Ovary (tissue), 9 donors: ENCODE data around the gene CCDC47. TPM values are rescaled to one million over a fixed set of nuclear protein-coding genes. Genes with fewer than 3 reads are reported as not detected.

Source experiments
- DNase-seq, 5 donors: peaks; one replicate each; pipeline ENCODE4 v3.0.0-alpha.2; 2019 to 2020
- H3K27ac ChIP-seq, 2 donors: fragments of 200-600 bp; one replicate each; pipeline versions ENCODE4 v1.5.1 to v1.8.0; 2019 to 2022
- H3K27me3 ChIP-seq: fragments of 200-600 bp; one replicate; pipeline ENCODE4 v1.8.0; 2022
- H3K36me3 ChIP-seq: fragments of 200-600 bp; sonication (generic); one replicate; pipeline ENCODE4 v1.5.1; 2019
- H3K4me1 ChIP-seq: one replicate; pipeline ENCODE4 v1.8.1; 2013; ENCODE audit warnings: mild to moderate bottlenecking, moderate library complexity; ENCODE audit not compliant: insufficient read depth
- H3K4me3 ChIP-seq: fragments of 200-600 bp; sonication (generic); one replicate; pipeline ENCODE4 v1.5.1; 2017
- H3K9me3 ChIP-seq, 2 donors: fragments of 200-600 bp in 1 of 2; sonication (generic) in 1 of 2; one replicate each; pipeline versions ENCODE4 v1.5.1 to v1.8.1; 2013 to 2019; ENCODE audit warnings: mild to moderate bottlenecking in 1 of 2, moderate library complexity in 1 of 2
- EP300 ChIP-seq: sonication (generic); formaldehyde crosslinking; IDR thresholded peaks from one replicate; pipeline ENCODE4 v1.6.1; 2017; ENCODE audit warnings: antibody characterized with exemption
- POLR2A ChIP-seq: fragments of 450-650 bp; IDR thresholded peaks from one replicate; pipeline ENCODE4 v1.6.1; 2017; ENCODE audit warnings: antibody characterized with exemption, mild to moderate bottlenecking, moderate library complexity
- WGBS, 3 donors: extraction: QIAGEN DNeasy Blood & Tissue Kit in 1 of 3; methylation state at CpG; one replicate each; pipeline versions ENCODE4 v1.1.5 to v1.1.7; 2013 to 2017; 5-methylcytosine and 5-hydroxymethylcytosine counted together
- intact Hi-C, 4 donors: fragments of 100-400 bp; cut with DNase I; formaldehyde crosslinking; loops; one replicate each; pipeline versions ENCODE4 v1.11.0 to v1.15.1; 2022 to 2023
- polyA plus RNA-seq, 2 donors: library from polyadenylated mRNA; stranded (reverse); fragments of 200-250 nt in 1 of 2; fragments of 350-450 nt in 1 of 2; fragmentation: Illumina TruSeq in 1 of 2; extraction: RNeasy Lipid Tissue Mini Kit (QIAGEN cat#74804) in 1 of 2; gene quantifications; one replicate each; pipeline ENCODE4 v1.2.3, GENCODE V29; 2013 to 2014
- total RNA-seq, 7 donors: library from RNA; depleted of rRNA in 2 of 7; stranded (reverse); fragments of >200 nt in 2 of 7; fragmentation: NEBNext Ultra II Directional in 3 of 7; extraction: Animal tissue kit (Norgen Biotek cat#: 25700) in 3 of 7; gene quantifications; one replicate each; pipeline versions ENCODE4 v1.1.0 to v1.2.4, GENCODE V29; 2016 to 2023
- TF ChIP-seq, protein P1 (sequence below), 3 donors: fragments of 450-650 bp in 2 of 3; fragments of 200-600 bp in 1 of 3; IDR thresholded peaks; one replicate each; pipeline versions ENCODE4 v1.5.1 to v1.8.0; 2016 to 2022; ENCODE audit warnings: antibody characterized with exemption in 3 of 3, mild to moderate bottlenecking in 1 of 3
- donor health status: DM: no; HTN: no; CAD: no; lungs with moderate emphysema.
- donor health status: DM: no; HTN: no; CAD: no.
- donor health status: Bipolar disorder and iron deficiency.
- donor health status: DM: yes; HTN: yes; CAD: no.
- donor health status: DM: no; HTN: no; CAD: no.
- donor health status: DM: yes; HTN: yes; CAD: no.

Gene CCDC47
- total and polyA plus RNA-seq, 9 donors: 31.1 to 83.6 (median 63.2) TPM

DNA sequence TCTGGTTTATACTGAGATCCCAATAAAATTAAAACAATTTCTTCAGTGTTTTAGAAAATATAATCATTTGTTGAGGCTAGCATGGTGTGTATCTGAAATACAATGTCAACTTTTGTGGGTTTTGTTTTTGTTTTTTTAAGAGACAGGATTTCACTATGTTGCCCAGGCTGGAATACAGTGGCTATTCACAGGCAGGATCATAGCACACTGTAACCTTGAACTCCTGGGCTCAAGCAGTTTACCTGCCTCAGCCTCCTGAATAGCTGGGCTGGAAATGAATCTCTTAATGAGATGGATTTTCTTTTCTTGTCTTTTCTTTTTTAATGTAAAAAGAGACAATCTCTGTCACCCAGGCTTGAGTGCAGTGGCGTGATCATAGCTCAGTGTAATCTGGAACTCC lies 12.7 kb upstream of the CCDC47 start:
- no peak overlapping the region for H3K27ac ChIP-seq
- no peaks in the 10 kb centered on the region for H3K27me3 ChIP-seq
- DNase-seq: no peak
- H3K4me1 ChIP-seq: peaks cover 1% of the 10 kb centered on the region
- H3K9me3 ChIP-seq: no peaks in the 10 kb centered on the region
- no peaks in the 10 kb centered on the region for H3K36me3 ChIP-seq
- intact Hi-C loops: no loop called here
- no peak overlapping the region for H3K4me3 ChIP-seq
- WGBS, 3 donors: 91 to 94% (median 93%) methylated on average over 1 of the region's 1 CpG
- TF ChIP-seq EP300: no peak
- TF ChIP-seq, protein P1, sequence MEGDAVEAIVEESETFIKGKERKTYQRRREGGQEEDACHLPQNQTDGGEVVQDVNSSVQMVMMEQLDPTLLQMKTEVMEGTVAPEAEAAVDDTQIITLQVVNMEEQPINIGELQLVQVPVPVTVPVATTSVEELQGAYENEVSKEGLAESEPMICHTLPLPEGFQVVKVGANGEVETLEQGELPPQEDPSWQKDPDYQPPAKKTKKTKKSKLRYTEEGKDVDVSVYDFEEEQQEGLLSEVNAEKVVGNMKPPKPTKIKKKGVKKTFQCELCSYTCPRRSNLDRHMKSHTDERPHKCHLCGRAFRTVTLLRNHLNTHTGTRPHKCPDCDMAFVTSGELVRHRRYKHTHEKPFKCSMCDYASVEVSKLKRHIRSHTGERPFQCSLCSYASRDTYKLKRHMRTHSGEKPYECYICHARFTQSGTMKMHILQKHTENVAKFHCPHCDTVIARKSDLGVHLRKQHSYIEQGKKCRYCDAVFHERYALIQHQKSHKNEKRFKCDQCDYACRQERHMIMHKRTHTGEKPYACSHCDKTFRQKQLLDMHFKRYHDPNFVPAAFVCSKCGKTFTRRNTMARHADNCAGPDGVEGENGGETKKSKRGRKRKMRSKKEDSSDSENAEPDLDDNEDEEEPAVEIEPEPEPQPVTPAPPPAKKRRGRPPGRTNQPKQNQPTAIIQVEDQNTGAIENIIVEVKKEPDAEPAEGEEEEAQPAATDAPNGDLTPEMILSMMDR (IDR thresholded peaks at IDR 0.05): no peak

DNA sequence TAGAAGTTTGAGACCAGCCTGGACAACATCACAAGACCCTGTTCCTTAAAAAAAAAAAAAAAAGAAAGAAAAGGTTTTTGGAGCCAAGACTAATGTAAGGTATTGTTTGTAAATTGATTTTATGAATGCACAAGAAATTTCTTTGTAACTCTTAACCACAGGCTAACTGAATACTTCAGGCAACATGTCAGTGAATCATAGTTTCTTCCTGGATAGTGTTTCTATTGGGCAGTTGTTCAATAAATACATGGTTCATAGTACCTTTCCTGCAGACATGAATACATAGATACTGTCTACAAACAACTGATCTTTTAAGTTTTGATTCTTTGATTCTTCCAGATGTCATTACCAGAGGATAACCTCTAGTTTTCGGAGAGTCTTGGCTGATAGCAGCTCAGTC lies 12.2 kb upstream of the CCDC47 start:
- WGBS, 3 donors: 21 to 43% (median 36%) methylated on average over 1 of the region's 1 CpG
- H3K4me1 ChIP-seq: peaks cover 1% of the 10 kb centered on the region
- H3K9me3 ChIP-seq: no peaks in the 10 kb centered on the region
- no peak for TF ChIP-seq EP300
- TF ChIP-seq POLR2A: no peak
- TF ChIP-seq, protein P1 (IDR thresholded peaks at IDR 0.05): no peak
- H3K27ac ChIP-seq: no peak overlapping the region
- no peak for DNase-seq
- H3K36me3 ChIP-seq: no peaks in the 10 kb centered on the region
- H3K27me3 ChIP-seq: no peaks in the 10 kb centered on the region
- no peak overlapping the region for H3K4me3 ChIP-seq
- intact Hi-C loops: no loop called here

DNA sequence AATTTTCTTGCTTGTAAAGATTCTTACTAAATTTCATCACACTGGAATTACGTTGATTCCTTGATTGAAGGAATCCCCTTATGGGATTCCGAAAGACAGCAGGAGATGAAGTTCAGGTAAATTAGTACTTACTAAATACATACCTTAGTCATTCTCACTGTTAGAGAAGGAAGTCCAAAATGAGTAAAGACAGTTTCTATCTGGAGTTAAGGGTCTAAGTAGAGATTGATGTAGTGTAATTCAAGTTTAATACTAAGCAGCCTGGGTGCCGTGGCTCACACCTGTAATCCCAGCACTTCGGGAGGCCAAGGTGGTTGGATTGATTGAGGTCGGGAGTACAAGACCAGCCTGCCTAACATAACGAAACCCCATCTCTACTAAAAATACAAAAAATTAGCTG lies 10.1 kb upstream of the CCDC47 start:
- DNase-seq: no peak
- H3K27me3 ChIP-seq: no peaks in the 10 kb centered on the region
- H3K4me3 ChIP-seq: no peak overlapping the region
- peaks cover 1% of the 10 kb centered on the region for H3K4me1 ChIP-seq
- H3K9me3 ChIP-seq: no peaks in the 10 kb centered on the region
- no peaks in the 10 kb centered on the region for H3K36me3 ChIP-seq
- WGBS, 3 donors: 65 to 94% (median 79%) methylated on average over 6 of the region's 6 CpGs
- intact Hi-C loops: no loop called here
- H3K27ac ChIP-seq: no peak overlapping the region
- no peak for TF ChIP-seq POLR2A
- TF ChIP-seq, protein P1 (IDR thresholded peaks at IDR 0.05): no peak
- no peak for TF ChIP-seq EP300

DNA sequence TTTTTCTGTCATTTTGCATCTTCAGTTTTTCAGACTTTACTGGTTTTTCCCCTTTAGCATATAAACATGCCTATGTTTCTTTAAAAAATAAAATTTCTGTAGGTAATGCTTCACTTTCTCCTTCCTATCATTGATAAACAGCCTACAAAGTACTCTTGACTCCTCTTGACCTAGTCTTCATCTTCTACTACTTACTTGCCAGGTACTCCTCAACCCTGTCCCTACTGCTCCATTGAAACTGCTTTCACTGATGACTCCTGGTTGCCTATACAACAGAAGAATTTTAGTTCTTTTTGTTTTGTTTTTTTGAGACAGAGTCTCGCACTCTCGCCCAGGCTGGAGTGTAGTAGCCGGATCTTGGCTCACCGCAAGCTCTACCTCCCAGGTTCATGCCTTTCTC lies 7.5 kb upstream of the CCDC47 start:
- TF ChIP-seq, protein P1 (IDR thresholded peaks at IDR 0.05): no peak
- TF ChIP-seq EP300 (no peak), POLR2A (no peak)
- no peaks in the 10 kb centered on the region for H3K9me3 ChIP-seq
- H3K27me3 ChIP-seq: no peaks in the 10 kb centered on the region
- intact Hi-C loops: no loop called here
- H3K4me3 ChIP-seq: no peak overlapping the region
- 95 to 98% (median 97%) methylated on average over 4 of the region's 4 CpGs for WGBS, 3 donors
- no peak overlapping the region for H3K27ac ChIP-seq
- no peak for DNase-seq
- H3K4me1 ChIP-seq: peaks cover 3% of the 10 kb centered on the region
- H3K36me3 ChIP-seq: no peaks in the 10 kb centered on the region

DNA sequence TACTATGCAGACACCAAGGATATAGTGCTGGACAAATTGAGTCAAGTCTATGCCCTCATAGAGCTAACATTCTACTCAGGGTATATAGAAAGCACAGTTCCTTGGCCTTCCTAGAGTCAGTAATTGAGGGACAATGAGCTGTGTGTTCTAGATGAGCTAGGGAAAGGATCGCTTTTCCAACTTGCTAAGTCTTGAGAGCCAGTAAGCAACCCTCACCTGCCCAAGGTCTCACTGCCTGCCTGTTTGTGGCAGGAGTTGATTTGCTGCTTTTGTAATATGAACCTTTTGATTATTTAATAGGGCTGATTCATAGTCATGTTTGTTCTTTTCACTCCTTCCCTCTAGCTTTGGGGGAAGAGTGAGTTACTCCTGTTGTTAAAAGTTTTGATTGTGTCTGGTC lies 7.1 kb upstream of the CCDC47 start:
- H3K4me3 ChIP-seq: no peak overlapping the region
- TF ChIP-seq, protein P1 (IDR thresholded peaks at IDR 0.05): no peak
- no peak for TF ChIP-seq EP300
- TF ChIP-seq POLR2A: no peak
- H3K27me3 ChIP-seq: no peaks in the 10 kb centered on the region
- no peak overlapping the region for H3K27ac ChIP-seq
- no peak for DNase-seq
- H3K36me3 ChIP-seq: no peaks in the 10 kb centered on the region
- H3K9me3 ChIP-seq: no peaks in the 10 kb centered on the region
- WGBS, 3 donors: 97 to 100% (median 98%) methylated on average over 1 of the region's 1 CpG
- peaks cover 3% of the 10 kb centered on the region for H3K4me1 ChIP-seq
- intact Hi-C loops: no loop called here
